ENCODE results near the gene OR51G2. TPM values are rescaled to one million over a fixed set of nuclear protein-coding genes. Genes with fewer than 3 reads are reported as not detected.
"Not testable (repeated sequence)": the region's sequence is repeated elsewhere in the genome, so short reads cannot be mapped to it uniquely, and the experiment has no call there.

Gene OR51G2, protein sequence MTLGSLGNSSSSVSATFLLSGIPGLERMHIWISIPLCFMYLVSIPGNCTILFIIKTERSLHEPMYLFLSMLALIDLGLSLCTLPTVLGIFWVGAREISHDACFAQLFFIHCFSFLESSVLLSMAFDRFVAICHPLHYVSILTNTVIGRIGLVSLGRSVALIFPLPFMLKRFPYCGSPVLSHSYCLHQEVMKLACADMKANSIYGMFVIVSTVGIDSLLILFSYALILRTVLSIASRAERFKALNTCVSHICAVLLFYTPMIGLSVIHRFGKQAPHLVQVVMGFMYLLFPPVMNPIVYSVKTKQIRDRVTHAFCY
- polyA plus RNA-seq (2014; cell fraction: cytosol; rRNA removed), result not detected in 2 replicates
- not detected in 2 replicates for polyA plus RNA-seq (2014; cell fraction: nucleus; rRNA removed)

DNA sequence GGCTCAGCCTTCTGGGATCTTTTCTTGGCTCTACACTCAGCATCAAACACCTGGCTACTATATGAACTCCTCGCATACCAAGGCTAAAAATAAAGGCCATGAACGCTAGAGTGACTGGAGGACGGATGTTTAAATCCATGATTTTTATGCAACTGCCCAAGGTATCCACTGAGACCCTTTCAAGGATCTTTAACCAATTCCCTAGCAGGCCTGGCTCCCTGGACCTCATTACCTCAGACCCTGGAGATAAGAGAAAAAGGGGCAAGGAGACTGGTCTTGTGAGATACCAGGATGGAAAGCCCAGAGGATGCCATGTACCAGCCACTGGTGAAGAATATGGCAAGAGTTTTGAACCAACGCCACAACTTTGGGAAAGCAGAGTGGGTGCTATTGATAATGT is at the start of gene OR51G2:
Gene OR51G2 (minus strand): TSS at position 101 of the 400 bp plus-strand sequence. CDS start 3,687 bp downstream, outside the sequence.
- no peak for DNase-seq (ENCODE audit: low spot score)

DNA sequence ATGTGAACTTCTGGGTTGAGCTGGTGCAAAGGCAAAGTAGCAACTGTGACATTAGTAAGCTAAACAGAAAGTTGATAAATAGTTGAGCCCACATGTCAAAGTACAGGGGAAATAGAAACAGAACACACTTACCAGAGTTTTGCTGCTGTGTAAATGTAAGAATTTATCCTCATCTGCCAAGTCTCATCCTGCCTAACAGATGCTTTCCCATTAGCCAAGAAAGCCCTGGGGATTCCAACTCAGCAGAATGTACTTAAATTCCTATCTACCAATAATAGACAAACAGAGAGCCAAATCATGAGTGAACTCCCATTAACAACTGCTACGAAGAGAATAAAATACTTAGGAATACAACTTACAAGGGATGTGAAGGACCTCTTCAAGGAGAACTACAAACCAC is 43.7 kb upstream of the OR51G2 start:
- DNase-seq (ENCODE audit: low spot score), result no peak

DNA sequence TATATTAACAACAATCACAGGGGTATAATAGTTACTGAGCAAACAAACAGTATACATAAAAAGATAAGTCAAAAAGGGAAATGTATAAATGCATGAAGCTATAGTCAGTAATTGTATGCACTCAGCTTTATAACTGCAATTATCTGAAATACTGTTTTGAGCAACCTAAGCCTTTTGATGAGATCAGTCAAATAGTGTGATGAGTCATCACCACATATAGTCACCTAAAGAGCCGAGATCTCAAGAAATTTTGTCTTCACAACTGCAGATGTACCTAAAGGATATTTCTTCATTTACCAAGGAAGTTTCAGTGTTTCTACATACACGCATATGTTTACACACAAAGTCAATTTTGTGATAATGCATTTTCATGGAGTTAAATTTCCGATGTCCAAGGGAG is 41.7 kb upstream of the OR51G2 start:
- DNase-seq (ENCODE audit: low spot score), result no peak

DNA sequence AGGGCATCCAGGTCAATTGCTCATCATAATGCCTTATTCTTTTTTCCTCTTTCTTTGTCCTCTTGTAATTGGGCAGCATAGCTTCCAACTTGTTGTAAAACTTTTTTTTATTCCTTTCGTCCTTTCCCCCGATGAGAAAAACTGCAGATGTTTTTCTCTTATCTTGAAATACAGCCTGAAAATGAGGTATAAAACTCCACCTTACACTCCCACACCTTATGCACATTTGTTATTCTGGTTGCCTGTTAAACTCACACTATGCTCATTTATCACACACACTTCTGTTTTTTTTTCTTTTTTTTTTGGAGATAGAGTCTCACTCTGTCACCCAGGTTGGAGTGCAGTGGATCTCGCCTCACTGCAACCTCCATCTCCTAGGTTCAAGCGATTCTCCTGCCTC is 38.2 kb upstream of the OR51G2 start:
- DNase-seq (ENCODE audit: low spot score), result no peak

DNA sequence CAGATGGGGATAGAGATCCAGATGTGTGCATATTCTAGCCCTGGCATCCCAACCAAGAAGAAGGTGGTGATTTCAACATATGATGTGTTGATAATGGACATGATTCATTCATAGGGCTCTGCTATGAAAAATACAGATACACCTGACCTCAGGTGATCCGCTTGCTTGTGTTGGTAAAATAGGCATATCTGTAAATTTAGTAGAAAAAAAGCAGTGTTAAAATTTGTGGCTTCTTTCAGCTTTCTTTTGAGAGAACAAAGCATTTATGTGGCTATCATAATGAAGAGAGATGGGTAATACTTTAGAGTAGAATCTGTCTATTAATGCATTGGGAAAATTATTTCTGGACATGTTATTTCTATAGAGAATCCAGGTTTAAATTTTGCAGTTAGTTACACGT is 36.5 kb upstream of the OR51G2 start, which contains the start of gene OR51A2:
Gene OR51A2 (minus strand): TSS at position 101 of the 400 bp plus-strand sequence. CDS start 0 bp downstream, at position 101.
- not testable (repeated sequence) for DNase-seq (ENCODE audit: low spot score)

DNA sequence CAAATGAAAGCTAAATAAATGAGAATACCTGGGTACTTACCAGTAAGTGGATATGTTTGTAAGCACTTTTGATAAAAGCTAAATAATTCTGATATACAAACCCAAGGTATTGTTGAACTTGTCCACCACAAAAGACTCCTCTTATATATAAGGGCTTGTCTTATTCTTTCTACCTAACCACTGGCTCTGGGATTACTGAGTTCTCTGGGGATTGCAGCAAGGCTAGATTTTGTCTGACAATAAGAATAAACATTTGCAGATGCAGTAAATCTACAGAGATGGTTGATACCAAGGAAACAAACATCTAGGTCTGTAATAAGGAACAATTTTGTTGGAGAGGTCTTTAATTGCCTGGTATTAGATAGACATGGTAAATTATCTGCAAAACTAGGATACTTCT is 28.4 kb upstream of the OR51G2 start, which contains the start of gene OR51A4:
Gene OR51A4 (minus strand): TSS at position 101 of the 400 bp plus-strand sequence. CDS start 505 bp downstream, outside the sequence.
- no peak for DNase-seq (ENCODE audit: low spot score)

DNA sequence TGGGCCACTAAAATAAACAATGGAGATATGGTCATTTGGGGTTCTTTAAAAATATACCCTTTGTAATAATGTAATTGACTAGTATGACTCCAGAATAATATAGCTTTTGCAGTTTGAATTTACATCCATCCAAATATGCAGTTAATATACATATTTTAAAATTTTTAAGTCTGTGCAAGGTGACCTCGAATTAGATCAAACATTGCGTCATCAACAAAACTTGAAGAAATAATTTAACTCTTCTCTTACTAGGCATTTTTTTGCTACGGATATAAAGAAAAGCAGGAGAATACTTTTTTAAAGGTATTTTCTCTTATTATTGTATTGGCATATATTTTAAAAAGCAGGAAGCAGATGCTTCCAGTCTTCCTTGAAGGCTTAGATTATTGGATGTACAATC is 17.6 kb upstream of the OR51G2 start:
- DNase-seq (ENCODE audit: low spot score), result no peak

DNA sequence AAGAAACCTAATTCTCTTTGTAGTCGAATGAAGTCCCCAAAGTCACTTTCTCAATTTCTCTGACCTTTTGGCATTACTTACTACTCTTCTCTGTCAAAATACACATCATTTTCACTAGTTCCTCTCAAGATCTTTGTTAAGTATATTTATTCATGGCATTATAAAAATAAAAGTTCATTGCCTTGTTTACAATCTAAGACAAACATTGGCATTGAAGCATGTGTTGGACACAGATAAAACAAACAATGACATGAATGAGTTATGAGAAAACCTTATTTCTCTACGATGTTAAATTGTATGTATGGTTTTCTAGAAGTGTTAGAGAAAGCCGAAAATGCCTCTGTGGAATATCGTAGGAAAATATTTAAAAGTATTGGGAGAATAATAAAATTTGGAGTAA is 13.6 kb upstream of the OR51G2 start:
- DNase-seq (ENCODE audit: low spot score), result no peak

DNA sequence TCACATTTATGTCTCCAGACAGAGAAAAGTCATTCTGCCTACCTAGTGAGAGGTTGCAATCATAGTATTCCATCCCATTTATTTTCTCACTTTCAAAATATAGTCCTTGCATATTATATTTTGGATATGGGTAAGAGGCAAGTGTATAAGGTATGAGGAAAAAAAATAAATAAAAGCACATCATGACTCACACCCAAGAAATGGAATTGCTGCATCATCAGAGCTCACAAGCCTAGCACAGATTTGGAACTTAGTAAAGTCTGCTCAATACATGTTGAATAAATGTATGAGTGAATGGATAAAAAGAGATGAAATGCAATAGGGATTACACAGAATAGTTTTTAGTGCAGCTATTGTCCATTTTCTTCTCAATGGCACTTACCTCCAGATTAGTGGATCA is 7.5 kb upstream of the OR51G2 start:
- DNase-seq (ENCODE audit: low spot score), result no peak

DNA sequence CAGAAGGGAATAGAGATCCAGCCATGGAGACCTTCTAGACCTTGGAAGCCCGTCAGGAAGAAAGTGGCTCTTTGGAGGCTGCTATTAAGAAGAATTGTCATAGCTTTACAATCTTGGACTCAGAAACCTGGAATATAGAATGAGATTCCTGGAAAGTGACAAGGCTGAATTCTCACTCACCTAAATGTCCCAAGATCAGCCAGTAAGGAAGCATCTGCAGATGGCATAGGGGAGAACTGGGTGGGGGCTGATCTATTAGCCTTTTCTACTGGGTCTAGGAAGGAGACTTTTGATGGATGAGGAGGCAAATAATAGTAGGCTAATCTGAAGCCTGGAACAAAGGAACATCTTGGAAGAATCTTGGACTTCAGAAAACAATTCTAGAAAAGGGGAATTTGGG is 5.1 kb upstream of the OR51G2 start, which contains the start of gene OR51G1:
Gene OR51G1 (minus strand): TSS at position 101 of the 400 bp plus-strand sequence. CDS start 0 bp downstream, at position 101.
- no peak for DNase-seq (ENCODE audit: low spot score)

DNA sequence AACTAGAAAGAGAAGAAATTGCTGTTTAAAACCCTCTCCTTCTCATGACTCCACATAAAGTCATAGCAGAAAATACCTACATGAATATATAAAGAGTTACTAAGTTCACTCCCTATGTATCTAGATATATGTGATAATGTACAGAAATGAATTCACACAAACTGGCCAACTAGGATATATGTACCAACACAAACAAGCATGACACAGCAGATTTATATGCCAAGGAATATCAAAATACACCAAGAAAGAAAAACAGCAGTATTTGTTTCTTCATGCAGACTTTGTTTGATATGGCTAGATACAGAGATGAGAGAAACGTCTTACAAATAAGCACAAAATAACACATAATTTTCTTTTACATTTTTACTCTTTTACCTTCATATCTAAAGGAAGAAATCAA is 3.2 kb upstream of the OR51G2 start:
- no peak for DNase-seq (ENCODE audit: low spot score)

DNA sequence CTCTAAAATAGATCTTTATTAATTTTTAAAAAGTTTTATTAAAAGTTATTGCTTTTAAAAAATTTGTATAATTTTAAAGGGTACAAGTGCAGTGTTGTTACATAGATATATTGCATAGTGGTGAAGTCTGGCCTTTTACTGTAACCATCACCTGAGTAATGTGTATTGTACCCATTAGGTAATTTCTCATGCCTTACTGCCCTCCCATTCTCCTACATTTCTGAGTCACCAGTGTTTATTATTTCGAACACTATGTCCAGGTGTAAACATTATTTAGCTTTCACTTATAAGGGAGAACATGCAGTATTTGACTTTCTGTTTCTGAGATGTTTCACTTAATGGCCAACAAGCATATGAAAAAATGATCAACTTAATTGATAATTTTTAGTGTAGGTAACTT is 2.6 kb upstream of the OR51G2 start:
- DNase-seq (ENCODE audit: low spot score), result no peak

DNA sequence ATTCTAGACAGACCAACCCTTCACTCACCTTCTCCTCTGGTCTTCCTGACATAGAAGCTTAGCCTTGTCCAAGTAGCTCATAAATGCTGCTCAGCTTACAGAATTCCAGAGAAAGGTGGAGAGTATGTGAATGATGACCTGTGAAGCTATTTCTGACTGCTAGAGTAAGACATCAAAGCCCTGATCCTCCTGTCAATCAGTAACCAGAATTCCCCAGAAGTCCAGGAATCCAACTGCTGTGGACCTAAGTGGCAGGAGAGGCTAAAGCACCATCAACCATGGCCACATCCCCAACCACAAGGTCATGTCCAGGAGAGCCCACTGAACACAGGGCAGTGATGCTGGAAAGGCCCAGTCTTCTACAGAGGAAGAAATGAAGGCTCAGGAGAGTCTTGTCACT is 2.6 kb downstream of the OR51G2 start:
- DNase-seq (ENCODE audit: low spot score), result no peak

DNA sequence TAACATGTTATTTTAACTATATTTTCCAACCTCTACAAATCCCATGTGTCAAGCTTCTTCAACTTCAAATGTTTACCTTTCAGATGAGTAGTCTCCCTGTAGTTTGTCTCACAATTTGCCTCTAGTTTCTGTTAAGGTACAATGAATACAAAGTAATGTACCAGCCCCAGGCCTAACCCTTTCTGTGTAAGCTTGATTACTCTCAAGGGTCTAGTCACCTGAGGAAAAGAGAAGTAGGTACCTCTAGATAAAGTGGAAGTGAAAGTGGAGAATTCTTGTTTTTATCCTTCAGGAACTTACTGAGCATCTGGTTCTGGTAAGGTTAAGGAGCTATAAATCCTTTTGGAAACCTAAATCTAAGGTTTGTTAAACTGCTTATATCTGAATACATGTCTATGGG is 15.7 kb downstream of the OR51G2 start, which contains the start of gene OR51A7:
Gene OR51A7 (plus strand): TSS at position 300 of the 400 bp plus-strand sequence. CDS start 3,587 bp downstream, outside the sequence.
- no peak for DNase-seq (ENCODE audit: low spot score)

DNA sequence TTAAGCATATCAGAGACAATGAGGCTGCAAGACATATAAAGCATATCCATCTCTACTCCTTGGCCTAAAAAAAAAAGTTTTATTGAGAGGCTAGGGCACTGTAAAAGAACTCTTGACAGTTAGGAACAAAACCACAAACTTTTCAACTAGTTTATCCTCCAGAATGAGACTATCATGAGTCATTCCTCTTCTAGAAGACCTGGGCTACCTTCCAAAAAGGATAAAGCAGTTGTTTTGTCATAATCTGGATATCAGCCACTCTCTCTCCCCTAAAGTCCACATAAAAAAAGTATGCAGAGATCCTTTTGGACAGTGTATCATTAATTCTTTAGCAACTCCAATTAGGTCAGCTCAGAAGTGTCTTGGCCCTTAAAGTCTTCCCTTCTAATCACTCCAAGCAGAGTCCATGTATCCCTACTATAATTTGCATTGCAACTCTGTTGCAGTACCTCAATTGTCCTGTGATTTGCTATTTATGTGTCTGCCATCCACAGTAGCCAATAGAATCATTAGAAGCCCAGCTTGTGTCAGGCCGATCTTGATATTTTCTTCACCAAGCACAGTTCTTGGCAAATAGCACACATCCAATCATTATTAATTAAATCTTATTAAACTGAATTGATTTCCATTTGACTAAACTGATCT is 27.0 kb downstream of the OR51G2 start:
- no peak for DNase-seq (ENCODE audit: low spot score)

DNA sequence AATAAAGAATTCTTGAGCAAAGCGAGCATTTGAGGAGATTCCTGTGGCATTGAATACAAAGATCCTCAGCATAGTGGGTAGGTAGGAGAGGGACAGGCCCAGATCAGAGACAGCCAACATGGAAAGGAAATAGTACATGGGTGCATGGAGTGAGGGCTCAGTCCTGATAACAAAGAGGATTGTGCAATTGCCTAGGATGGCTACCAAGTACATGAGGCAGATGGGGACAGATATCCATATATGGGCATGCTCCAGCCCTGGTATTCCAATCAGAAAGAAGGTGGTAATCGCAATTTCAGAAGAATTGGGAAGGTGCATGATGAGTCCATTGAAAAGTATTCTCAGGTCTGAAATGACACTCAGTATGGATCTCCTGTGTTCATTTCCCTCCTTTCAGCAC is 28.9 kb downstream of the OR51G2 start:
- DNase-seq (ENCODE audit: low spot score), result no peak

DNA sequence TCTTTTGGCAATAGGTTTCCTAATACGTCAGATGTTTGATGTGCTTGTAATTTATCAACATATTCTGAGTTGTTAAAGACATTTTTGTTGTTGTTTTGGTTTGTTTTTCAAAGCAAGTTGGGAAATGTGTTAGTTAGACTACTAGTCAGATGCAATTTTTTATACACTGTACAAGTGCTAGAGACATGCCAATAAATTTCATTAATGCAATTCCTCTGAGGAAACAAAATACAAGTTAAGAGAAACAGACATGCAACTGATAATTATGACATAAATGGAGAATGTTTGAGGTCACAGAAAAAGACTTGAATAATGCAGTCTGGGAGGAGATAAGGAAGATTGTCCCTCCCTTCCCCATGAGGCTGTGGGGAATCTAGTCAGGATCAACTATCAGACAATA is 31.6 kb downstream of the OR51G2 start:
- no peak for DNase-seq (ENCODE audit: low spot score)

DNA sequence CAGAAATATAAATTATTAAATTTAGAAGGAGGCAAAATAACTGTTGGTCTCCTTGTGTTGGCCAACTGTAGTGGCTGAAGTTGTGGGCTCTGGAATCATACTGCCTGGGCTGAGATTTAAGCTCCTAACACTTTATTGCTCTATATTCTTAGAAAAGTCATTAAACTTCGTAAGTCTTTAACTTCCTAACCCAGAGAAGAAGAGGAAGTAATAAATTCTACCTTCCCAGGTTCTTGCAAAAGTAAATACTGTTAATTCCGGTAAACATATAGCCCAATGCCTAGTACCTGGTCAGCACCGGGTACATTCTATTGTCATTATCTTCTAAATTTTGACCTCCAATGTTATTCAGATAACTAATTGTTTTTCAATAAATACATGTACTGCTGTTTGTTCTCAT is 33.0 kb downstream of the OR51G2 start:
- DNase-seq (ENCODE audit: low spot score), result no peak

DNA sequence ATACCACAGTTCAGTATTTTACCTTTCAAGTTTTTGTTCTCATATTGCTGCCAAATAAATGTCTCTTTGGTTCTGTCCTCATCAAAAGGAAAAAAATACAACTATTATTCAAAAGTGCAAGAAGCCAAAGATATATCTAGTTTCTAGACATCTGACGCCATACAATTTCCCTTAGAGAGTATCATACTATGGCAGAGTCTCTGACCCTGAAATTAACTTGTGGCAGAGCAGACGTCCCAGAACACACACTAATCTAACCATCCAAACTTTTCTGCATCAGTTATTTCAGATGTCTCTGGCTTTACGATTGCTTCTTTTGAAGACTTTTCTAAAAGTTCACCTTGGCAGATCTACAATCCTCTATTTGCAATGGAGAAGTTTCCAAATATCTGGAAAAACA is 34.8 kb downstream of the OR51G2 start:
- no peak for DNase-seq (ENCODE audit: low spot score)

DNA sequence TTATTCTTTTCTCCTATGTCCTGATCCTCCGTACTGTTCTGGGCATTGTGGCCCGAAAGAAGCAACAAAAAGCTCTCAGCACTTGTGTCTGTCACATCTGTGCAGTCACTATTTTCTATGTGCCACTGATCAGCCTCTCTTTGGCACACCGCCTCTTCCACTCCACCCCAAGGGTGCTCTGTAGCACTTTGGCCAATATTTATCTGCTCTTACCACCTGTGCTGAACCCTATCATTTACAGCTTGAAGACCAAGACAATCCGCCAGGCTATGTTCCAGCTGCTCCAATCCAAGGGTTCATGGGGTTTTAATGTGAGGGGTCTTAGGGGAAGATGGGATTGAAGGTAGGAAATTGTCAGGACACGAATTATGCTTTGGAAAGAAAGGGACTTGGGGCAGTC is 36.6 kb downstream of the OR51G2 start:
- no peak for DNase-seq (ENCODE audit: low spot score)

DNA sequence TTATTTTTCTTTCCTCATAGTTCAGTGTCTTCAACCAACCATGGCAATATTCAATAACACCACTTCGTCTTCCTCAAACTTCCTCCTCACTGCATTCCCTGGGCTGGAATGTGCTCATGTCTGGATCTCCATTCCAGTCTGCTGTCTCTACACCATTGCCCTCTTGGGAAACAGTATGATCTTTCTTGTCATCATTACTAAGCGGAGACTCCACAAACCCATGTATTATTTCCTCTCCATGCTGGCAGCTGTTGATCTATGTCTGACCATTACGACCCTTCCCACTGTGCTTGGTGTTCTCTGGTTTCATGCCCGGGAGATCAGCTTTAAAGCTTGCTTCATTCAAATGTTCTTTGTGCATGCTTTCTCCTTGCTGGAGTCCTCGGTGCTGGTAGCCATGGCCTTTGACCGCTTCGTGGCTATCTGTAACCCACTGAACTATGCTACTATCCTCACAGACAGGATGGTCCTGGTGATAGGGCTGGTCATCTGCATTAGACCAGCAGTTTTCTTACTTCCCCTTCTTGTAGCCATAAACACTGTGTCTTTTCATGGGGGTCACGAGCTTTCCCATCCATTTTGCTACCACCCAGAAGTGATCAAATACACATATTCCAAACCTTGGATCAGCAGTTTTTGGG is 37.2 kb downstream of the OR51G2 start, which contains the start of gene OR51T1:
Gene OR51T1 (plus strand): TSS at position 41 of the 641 bp plus-strand sequence. CDS start 0 bp downstream, at position 41.
- no peak for DNase-seq (ENCODE audit: low spot score)

DNA sequence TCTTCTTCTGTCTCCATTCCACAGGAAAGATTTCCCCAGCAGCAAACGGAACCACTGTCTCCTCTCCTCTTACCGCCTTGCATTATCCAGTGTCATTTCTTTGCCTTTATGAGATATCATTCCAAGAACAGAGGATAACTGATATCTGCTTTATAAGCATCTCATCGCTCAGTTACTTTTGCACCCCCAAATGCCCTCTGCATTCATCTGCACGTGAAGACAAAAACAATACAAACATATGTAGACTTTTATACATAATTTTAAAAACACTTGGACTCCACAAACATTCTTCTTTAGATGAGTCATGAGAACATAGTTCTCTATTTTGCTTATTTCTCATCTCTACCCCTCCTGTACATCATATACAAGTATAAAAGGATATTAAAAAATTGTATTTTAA is 38.0 kb downstream of the OR51G2 start:
- no peak for DNase-seq (ENCODE audit: low spot score)

Measured in SK-N-DZ (cell line).